HT1080 (cell line): ENCODE measurements around the gene PDHA1. TPM values are rescaled to one million over a fixed set of nuclear protein-coding genes. Genes with fewer than 3 reads are reported as not detected.

Experiments
- DNase-seq: peaks from one replicate; pipeline ENCODE4 v3.0.0-alpha.2; 2015; ENCODE audit warnings: low read depth
- polyA plus RNA-seq, 2 experiments: library from polyadenylated mRNA; depleted of rRNA; stranded (reverse); fragments of >200 nt; gene quantifications; 2 replicates each; pipeline ENCODE4 v1.2.3, GENCODE V29; 2015
- total RNA-seq: library from RNA; depleted of rRNA; stranded (reverse); fragments of >200 nt; shearing (Covaris generic); gene quantifications from 2 replicates; pipeline ENCODE4 v1.2.3, GENCODE V29; 2014; rRNA removed

The PDHA1 gene
- 114 and 153 TPM in 2 replicates for total RNA-seq
- 82.1 and 94.5 TPM in 2 replicates for polyA plus RNA-seq (2015; cell fraction: cytosol; rRNA removed)
- 148 and 157 TPM in 2 replicates for polyA plus RNA-seq (2015; cell fraction: nucleus; rRNA removed)

GRCh38 chrX:19343535-19344408 lies at the start of gene PDHA1:
TSS of gene PDHA1 (plus strand) at chrX:19343927. CDS start at chrX:19344038, 111 bp downstream.
- DNase-seq: peak; percentile 89

- DNase-seq: peak; percentile 37
These were observed 40.4 kb upstream of the PDHA1 start for GRCh38 chrX:19303256-19303880.

GRCh38 chrX:19326567-19326966 lies 17.2 kb upstream of the PDHA1 start:
- no peak for DNase-seq

GRCh38 chrX:19331831-19332230 lies 11.9 kb upstream of the PDHA1 start:
- DNase-seq: no peak

GRCh38 chrX:19332983-19333382 lies 10.7 kb upstream of the PDHA1 start:
- DNase-seq: no peak

GRCh38 chrX:19334945-19335626 lies 8.6 kb upstream of the PDHA1 start:
- DNase-seq: peak; percentile 34

GRCh38 chrX:19342331-19342906 lies 1.3 kb upstream of the PDHA1 start:
- DNase-seq: no peak

- no peak for DNase-seq
These were observed 617 bp upstream of the PDHA1 start for GRCh38 chrX:19343085-19343534.

GRCh38 chrX:19344661-19345060 lies 934 bp downstream of the PDHA1 start:
- DNase-seq: no peak

GRCh38 chrX:19347916-19348315 lies 4.2 kb downstream of the PDHA1 start:
- DNase-seq: no peak

GRCh38 chrX:19349264-19349663 lies 5.5 kb downstream of the PDHA1 start:
- DNase-seq: no peak

GRCh38 chrX:19350941-19351384 lies 7.2 kb downstream of the PDHA1 start:
- no peak for DNase-seq

GRCh38 chrX:19354625-19355024 lies 10.9 kb downstream of the PDHA1 start:
- DNase-seq: no peak

GRCh38 chrX:19358521-19358920 lies 14.8 kb downstream of the PDHA1 start:
- no peak for DNase-seq

GRCh38 chrX:19360903-19361302 lies 17.2 kb downstream of the PDHA1 start:
- DNase-seq: no peak

- no peak for DNase-seq
These were observed 18.0 kb downstream of the PDHA1 start for GRCh38 chrX:19361701-19362100.

GRCh38 chrX:19368576-19368975 lies 24.8 kb downstream of the PDHA1 start:
- peak; percentile 1 for DNase-seq

- peak; percentile 7 for DNase-seq
These were observed 26.3 kb downstream of the PDHA1 start for GRCh38 chrX:19370061-19370460.

- peak; percentile 67 for DNase-seq
These were observed 28.4 kb downstream of the PDHA1 start for GRCh38 chrX:19372170-19372546.

GRCh38 chrX:19372547-19373331 lies 29.0 kb downstream of the PDHA1 start:
- no peak for DNase-seq
